HG03097 (cell line): ENCODE results near the gene SLCO4A1.

Source experiments
- ATAC-seq: cut with Tn5 transposase; IDR thresholded peaks from one replicate; pipeline ENCODE4 v1.9.1; 2021; ENCODE audit not compliant: unreplicated experiment, low FRiP score

Gene SLCO4A1

DNA sequence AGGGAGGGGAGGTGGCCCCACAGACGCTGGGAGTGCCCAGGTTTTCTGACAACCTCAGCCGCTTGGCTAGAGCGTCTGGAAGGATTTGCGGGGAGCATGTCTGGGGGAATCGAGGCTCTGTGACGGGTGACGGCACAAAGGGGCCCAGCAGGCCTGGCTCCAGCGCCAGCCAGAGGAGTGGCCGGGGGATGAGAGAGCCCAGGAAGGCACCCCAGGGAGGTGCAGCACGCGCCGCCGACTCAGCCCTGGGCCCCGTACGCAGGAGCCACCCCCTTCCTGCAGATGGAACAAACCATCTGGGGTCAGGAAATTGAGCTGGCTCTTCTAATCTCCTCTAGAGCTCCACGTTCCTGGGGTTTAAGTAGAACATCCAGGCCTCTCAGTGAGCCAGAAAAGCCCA, 5.9 kb upstream of the SLCO4A1 start:
- ATAC-seq = no peak

DNA sequence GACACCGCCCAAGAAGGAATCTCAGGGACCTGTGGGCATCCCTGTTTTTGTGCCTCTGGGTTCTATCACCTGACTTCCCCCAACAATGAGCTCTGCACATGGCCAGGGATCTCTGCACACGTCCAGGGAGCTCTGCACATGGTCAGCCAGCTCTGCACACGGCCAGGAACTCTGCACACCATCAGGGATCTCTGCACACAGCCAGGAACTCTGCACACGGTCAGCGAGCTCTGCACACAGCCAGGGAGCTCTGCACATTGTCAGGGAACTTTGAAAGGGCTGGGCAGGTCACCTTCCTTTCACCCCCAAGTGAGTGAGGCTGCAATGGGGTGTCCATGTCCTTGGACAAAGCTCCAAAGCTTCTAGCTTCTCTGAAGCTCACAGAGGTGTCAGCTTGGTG, 5.2 kb upstream of the SLCO4A1 start:
- ATAC-seq = no peak

DNA sequence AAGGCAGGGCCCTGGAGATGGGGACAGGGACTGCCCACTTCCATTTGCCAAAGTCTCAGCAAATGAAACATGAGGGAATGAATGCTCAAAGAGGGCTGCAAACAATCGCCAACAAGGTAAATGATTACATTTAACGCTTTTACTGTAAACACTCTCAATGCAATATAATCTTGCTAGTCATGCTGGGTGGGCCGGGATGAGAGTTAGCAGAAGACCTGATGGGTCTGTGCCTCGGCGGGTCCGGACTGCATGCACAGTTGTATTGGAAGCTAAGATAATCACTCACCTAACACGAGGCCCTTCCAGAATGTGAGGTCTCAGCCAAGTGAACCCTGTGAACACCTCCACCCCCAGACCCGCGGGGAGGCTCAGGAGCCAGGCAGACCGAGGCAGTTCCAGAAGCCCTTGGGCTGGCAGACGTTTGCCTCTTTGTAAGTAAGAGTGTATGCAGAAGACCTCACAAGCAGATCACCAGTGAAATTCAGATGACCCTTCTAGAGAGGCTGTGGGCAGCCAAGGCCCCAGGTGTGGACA, 4.7 kb upstream of the SLCO4A1 start:
- no peak for ATAC-seq

DNA sequence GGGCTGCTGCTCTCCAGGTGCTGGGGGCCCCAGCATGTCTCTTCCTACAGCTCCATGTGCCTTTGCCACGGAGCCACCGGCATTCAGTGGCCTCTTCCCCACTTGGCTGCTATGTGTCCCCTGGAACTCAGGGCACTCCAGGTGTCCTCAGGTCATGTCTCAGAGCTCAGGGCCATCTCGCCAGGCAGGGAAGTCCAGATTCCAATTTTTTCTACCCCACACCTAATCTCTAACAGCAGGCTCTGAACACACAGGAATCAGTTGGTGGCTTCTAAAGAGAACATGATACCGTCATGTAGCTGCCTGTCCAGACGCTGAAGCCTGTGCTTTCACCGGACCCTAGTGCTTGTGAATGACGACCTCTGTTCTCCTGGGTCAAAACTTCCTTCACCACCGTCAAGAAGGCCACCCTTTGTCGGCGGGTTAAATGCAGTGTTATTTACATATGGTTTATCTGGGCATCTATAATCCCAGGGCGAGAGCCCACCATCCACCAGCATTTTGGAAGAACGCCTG, 4.2 kb upstream of the SLCO4A1 start:
- ATAC-seq = no peak

DNA sequence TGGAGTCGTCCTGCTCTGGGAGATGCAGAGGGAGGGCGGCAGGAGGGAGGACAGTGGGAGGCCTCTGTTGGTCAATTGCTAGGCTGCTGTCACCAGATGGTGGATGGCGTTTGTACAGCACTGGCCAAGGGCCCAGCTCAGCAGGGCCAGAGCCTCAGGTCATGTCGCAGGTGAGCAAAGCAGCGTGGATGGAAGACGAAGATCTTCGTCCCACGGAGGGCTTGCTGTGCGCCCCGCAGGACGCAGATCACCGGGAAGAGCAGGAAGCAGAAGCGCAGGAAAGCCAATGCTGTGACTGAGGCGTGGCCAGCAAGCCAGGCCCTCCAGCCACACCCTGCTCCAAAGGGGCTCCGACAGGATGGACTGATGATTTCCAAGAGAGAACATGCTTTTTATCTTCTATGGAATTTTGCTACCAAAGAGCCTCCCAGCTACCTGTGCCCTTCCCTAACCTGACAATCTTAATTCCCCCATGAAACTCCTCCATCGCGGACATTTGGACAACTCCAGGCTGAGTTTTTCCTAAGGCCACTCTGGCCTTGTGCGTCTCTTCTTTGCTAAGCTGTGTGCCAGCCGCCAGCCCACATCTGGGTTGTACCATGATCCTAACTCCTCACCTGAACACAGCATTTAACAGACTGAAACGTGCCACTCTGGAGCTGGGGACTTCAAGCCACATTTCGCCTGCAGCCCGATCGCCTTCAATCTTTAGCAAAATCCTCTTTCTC, 3.5 kb upstream of the SLCO4A1 start:
- no peak for ATAC-seq

DNA sequence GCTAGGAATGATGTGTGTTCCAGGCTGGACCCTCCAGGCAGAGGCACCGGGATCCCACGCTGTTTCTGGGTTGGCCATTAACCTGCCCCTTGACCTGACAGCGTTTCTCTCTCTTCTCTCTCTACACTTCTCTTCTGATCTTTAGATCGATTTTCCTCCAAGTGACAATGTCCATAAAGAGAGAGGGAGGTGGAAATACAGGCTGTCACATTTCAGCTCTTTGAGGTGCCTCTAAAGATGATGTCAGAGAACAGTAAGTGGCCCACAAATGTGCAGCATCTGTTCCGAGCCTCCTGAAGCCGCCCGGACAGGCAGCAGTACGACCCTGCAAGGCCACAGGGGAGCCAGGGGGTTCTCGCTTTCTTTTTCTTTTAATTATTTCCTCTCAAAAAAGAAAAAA, 2.5 kb upstream of the SLCO4A1 start:
- no peak for ATAC-seq

DNA sequence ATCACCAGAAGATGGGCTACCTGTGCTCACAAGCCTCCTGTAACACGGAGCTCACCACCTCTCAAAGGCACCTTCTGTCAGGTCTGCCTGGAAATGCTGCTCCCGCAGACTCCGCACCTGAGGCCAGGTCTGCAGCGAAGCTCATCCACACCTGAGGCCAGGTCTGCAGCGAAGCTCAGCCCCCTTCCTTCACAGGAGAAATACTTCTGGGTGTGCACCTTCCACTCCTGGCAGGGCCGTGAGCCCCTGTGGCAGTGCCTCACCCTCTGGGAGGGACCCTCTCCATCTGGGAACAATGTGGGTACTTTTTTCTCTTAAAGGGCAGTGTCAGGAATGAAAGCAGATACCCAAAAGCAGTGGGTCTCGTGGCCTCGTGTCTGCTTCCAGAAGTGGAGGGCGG, 1.4 kb upstream of the SLCO4A1 start:
- ATAC-seq = no peak

DNA sequence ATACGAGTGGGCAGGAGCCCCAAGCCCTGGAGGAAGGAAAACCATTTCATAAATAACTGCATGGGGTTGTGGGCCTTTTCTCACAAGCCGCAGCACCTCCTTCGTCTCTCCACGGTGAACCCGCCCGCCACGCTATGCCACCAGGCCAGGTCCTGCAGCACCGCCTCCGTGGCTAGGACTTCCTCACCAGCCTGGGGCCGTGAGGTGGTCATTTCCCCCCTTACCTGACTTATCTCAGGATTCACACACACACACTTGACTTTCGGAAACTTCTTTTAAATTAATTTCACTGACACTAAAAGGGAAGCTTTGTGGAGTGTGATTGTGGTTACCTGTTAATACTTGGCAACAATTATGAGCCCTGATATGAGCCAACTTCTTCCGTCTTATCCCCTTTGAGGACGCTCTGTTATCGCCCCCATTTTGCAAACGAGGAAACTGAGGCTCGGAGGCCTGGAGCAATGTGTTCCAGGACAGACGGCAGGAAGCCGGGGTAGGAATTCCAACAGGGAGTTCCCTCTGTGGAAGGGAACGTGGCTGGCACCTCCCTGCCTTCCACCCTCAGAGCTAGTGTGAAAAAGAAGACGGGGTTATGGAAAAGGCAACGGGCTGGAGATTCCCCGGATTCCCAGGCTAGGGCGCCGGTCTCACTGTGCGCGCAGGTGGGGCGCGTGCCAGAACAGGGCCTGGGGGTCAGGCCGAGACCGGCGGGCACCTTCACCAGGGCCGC, 817 bp upstream of the SLCO4A1 start:
- ATAC-seq = no peak

DNA sequence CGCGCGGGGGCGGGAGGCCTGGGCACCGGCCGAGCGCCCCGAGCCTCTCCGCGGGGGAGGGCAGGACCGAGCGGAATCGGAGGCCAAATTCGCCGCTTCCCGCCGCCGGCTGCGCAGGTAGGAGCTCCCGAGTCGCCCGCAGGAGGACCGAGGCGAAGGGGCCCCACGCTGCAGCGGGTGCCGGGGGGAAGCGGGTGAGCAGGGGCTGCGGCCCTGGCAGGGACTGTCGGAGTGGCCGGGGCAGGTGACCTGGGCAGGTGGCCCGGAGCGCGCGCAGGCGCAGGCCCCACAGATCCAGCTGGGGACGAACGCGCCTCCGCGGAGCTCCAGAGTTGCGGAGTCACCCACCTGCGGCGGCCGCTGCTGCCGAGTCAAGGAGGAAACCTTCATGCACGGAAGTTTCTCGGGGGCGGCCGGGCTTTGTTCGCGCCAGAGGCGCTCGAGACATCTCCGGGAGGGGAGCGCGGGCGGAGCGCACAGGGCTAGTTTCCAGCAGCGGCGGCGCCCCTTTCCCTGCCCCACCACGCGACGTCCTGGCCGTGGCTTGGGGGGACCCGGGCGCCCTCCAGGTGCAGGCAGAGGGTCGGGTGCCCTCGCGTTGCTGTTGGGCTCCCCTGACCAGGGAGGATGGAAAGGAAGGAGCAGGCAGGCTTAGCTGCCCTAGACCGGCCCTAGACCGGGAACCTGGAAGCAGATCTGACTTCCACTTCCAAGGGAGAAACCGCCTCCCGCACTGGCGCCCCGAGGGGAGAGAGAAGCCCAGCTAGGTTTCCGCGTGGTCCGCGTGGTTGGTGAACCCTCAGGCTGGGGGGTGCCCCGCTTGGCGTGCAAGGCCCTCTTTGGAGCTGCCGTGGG, 590 bp downstream of the SLCO4A1 start:
- ATAC-seq = no peak

DNA sequence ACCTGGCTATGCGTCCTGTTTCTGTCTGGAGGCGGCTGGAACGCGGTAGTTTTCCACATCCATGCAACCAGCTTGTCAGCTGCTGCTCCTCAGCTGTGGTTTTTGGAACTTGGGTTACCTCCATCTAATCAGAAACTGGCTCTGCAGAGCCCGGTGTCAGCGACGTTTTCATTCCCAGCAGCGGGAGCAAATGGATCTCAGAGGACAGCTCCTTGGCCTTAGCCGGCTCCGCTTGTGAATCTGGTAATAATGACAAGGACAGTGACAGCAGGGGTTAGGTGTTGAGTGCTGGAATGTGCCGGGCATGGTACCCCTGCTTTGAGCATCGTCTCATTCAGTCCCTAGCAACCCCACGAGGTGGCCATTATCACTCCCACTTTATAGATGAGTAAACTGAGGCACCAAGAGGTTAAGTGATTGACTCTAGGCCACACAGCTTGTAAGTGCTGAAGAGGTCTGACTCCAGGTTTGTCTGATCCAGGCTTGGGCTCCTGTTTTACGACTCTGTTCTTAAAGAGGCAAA, 1.3 kb downstream of the SLCO4A1 start:
- ATAC-seq = no peak

DNA sequence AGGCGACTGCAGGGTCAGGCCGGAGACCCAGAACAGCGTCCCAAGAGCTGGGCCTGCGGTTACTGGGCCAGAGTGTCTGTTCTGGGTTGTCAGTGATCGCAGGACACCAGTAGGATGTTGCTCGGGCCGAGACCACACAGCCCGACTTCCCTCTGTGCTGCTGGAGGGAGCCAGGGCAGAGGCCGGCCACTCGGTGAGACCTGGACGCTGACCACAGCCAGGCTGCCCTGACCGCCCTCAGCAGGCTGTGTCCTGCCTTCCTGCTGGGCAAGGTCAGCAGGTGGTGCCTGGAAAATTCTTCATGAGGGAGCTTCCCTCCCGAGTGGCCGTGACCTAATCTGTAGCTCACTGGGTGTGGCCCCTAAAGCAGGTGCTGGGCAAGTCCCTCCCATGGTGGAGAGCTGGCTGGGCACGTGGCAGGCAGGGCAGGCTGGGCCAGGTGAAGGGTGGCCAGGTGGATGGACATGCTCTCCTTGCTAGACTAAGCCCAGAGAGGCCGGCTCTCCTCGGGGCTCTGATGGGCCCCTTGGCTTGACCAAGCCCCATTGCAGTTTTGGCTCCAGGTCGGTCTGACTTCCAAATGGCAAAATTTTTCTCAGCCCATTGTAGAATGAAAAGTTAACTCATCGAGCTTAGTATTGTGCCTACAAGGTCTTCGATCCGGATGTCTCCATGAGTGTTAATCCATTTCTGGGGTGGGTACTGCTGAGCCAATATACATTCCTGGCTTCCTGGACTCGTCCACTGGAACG, 1.9 kb downstream of the SLCO4A1 start:
- ATAC-seq = no peak

DNA sequence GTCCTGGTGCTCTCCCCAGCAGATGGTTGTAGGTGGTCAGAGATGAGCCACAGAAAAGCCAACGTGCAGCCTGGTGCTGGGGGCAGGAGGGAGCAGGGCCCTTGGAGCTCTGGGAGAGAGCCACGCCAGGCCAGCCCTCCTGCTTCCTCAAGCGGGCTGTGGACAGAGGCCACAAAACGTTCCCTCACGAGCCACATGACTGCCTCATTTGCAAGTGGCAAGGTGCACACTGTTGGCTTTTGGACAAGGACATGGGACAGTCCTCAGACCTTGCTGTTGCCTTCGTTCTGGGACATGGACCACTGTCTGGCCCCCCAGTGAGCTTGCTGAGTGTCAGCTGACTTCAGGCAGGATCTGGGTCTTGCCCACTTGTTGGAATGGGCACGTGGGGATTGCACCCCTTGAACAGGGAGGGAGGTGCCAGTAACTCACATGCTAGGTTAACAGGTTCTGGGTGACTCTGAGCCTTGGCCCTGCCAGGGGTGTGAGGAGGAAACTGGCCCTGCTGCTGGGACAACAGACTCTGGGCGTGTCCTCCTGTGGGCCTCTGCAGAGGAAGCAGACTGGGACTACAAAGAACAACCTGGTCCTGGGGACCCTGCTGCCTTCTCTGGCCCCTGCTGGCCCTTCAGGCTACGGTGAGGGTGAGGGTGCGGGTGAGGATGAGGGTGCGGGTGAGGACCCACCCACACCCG, 2.6 kb downstream of the SLCO4A1 start:
- no peak for ATAC-seq

DNA sequence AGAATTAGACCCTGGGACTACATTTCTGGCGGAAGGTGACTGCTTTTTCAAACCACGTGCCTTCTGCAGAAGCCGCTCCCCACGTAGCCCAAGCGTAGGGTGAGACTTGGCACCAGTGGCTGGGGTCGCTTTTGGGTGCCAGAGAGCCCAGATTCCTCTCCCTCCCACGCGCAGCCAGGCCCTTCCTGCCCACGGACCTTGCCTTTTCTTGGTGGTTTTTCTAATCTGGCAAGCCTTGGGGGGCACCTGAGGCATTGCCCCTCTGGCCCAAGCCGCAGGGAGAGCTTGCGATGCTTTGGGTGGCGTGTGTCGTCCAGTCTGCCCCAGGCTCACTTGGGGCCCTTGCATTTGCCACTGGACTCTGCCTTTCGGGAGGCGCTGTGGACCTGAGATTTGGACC, 3.3 kb downstream of the SLCO4A1 start:
- no peak for ATAC-seq

DNA sequence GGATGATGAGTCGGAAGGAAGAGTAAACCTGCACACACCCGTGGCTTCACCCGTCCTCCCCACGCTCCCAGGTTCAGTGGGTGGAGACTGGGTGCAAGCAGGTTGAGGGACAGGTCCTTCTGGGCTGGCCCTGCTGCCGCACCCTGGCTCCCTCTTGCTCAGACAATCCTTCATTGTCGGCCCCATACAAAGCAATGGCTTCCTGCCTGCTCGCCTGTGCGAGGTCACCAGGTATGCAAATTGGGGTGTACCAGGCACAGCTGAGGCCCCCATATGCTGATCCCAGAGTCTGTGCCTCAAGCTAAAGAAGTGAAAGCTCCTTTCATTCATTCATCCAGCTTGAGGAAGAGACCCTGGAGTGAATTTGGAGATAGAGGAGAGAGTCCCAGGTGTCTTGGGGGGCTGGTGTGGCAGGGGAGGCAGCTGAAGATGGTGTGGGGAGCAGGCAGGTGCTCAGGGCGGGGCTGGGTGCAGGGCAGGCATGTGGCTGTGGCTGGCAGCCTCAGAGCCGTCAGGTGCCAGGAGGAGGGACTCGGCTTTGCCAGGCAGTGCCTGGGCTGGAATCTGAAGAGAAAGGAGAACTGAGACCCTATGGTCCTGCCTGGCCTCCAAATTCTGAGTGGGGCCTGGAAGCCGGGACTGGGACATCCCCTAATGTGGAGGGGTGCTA, 4.7 kb downstream of the SLCO4A1 start:
- no peak for ATAC-seq

DNA sequence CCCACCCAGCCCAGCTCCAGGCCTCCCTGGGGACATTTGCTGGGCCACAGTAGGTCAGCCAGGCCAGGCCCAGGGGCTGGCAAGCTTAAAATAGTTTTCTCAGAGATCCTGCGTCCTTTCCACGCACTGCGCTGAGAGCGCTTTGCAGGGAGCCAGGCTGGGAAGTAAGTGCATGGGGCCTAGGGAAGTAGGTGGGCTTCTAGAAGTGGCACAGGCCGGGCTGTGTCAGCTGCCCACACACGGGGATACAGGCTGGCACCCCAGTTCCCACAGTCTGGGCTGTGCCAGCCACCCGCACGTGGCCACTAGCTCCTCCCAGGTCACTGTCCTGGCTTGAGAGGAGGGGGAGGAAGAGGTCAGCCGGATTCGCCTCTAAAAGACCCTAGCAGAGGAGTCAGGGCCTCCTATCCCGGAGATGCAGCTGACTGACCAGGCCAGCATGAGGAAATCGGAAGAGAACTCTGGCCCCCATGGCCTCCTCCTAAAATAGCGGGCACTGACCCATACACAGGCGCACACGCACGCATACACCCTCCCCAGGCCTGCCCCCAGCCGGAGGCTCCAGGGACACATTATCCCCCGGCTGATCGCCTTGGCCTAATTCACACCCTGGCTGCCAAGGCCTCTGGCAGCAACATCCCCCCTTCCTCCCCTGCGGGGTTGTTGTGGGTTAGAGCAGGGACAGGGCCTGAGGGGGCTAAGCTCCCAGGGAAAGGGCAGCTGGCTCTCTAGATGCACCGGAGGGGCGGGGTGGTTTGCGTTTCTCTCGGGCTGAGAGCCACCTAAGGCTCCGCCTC, 5.4 kb downstream of the SLCO4A1 start:
- ATAC-seq = no peak

DNA sequence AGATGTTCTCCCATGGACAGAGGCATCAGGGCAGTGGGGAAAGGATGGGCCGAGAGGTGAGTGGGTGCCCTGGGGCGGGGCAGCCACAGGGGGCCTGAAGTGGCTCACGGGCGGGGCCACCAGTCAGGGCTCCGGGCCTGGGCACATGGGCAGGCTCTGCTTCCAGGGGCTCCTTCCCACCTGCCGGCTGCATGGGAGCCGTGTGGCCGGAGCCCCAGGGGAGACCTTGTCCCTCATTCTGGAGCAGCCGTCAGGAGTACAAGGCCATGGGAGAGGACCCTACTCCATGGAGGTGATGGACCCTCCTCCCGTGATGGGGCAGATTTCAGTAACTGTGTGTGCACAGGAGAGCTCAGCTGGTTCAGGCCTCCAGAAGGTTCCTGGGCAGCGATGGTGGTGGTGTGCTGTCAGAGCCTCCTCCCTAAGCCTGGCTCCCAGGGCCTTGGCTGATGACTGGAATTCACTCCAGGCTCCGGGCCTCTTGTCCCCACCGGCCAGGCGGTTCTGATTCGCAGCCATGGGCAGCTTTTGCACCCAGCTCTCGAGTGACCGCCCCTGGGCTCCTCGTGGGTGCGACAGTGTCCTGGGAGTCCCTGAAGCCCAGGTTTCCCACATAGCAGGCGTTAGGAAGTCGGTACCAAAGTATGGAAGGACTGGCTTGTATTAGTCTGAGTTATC, 6.2 kb downstream of the SLCO4A1 start:
- no peak for ATAC-seq

DNA sequence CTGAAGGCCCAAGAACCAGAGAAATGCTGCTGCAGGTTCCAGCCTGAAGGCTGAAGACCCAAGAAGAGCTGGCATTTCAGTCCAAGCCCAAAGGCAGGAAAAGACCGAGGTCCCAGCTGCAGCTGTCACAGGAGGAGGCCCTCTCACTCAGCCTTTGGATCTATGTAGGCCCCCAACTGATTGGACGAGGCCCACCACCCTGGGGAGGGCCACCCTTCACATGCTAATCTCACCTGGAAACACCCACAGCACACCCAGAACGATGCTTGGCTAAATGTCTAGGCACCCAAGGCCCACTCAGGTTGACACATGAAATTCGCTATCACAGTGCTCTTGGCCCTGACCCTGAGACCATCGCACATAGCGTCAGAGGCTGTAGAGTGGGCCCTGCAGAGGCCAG, 6.8 kb downstream of the SLCO4A1 start:
- no peak for ATAC-seq
